IMR-90 (cell line): ENCODE data around the gene WDR5.

Source experiments
- BHLHE40 ChIP-seq: fragments of 150-350 bp; IDR thresholded peaks from 2 replicates; pipeline ENCODE4 v1.6.1; 2016; ENCODE audit warnings: mild to moderate bottlenecking, low read depth, low read length
- CEBPB ChIP-seq: IDR thresholded peaks from 2 replicates; pipeline ENCODE4 v1.6.1; 2012; ENCODE audit warnings: low read depth, low read length, improper control_type of control experiment
- CHD1 ChIP-seq: IDR thresholded peaks from 2 replicates; pipeline ENCODE4 v1.6.1; 2012; ENCODE audit warnings: low read depth, low read length, improper control_type of control experiment
- CTCF ChIP-seq: conservative IDR thresholded peaks from 2 replicates; pipeline ENCODE4 v1.5.1; 2012; ENCODE audit warnings: mild to moderate bottlenecking, low read depth, low read length, improper control_type of control experiment
- FOS ChIP-seq: fragments of 150-350 bp; IDR thresholded peaks from 2 replicates; pipeline ENCODE4 v1.6.1; 2016; ENCODE audit warnings: low read depth, low read length
- MAZ ChIP-seq: IDR thresholded peaks from 2 replicates; pipeline ENCODE4 v1.6.1; 2012; ENCODE audit warnings: low read depth, mild to moderate bottlenecking, low read length, improper control_type of control experiment, moderate library complexity, borderline replicate concordance
- MXI1 ChIP-seq: IDR thresholded peaks from 2 replicates; pipeline ENCODE4 v1.6.1; 2012; ENCODE audit warnings: low read depth, mild to moderate bottlenecking, low read length, moderate library complexity, borderline replicate concordance
- POLR2A ChIP-seq: IDR thresholded peaks from 2 replicates; pipeline ENCODE4 v1.6.1; 2012; ENCODE audit warnings: mild to moderate bottlenecking, low read depth, low read length
- RAD21 ChIP-seq: IDR thresholded peaks from 2 replicates; pipeline ENCODE4 v1.6.1; 2012; ENCODE audit warnings: low read length, improper control_type of control experiment
- RCOR1 ChIP-seq: IDR thresholded peaks from 2 replicates; pipeline ENCODE4 v1.6.1; 2012; ENCODE audit warnings: mild to moderate bottlenecking, low read length, improper control_type of control experiment; ENCODE audit not compliant: insufficient replicate concordance
- RFX5 ChIP-seq: IDR thresholded peaks from 2 replicates; pipeline ENCODE4 v1.8.0; 2012; ENCODE audit warnings: low read depth, mild to moderate bottlenecking, low read length, moderate library complexity
- SMC3 ChIP-seq: fragments of 150-350 bp; IDR thresholded peaks from 2 replicates; pipeline ENCODE4 v1.6.1; 2016; ENCODE audit warnings: low read depth, mild to moderate bottlenecking, antibody characterized with exemption, low read length, moderate library complexity
- USF2 ChIP-seq: fragments of 150-350 bp; IDR thresholded peaks from 2 replicates; pipeline ENCODE4 v1.6.1; 2017; ENCODE audit warnings: mild to moderate bottlenecking, antibody characterized with exemption, low read length, low read depth

- TF ChIP-seq POLR2A (no peak), RAD21 (no peak), CTCF (no peak), CEBPB (no peak), BHLHE40 (no peak), USF2 (no peak), MAZ (no peak), FOS (no peak), RFX5 (no peak), MXI1 (no peak), CHD1 (no peak), RCOR1 (no peak), SMC3 (no peak)
Observed at GRCh38 chr9:134190232-134191121, 54.6 kb downstream of the WDR5 start.
